Kidney (tissue), 14 donors: ENCODE measurements around the gene PRPF8. TPM values are rescaled to one million over a fixed set of nuclear protein-coding genes. Genes with fewer than 3 reads are reported as not detected.

Source experiments
- DNase-seq, 5 donors: peaks; one replicate each; pipeline ENCODE4 v3.0.0-alpha.2; 2013 to 2020
- FAIRE-seq: peaks from 2 replicates; lab custom pipeline; 2012; peaks lifted over from hg19 to GRCh38; lab: Jason Lieb, UNC
- H3K27ac ChIP-seq, 2 donors: one replicate each; pipeline ENCODE4 v1.7.0; 2013; ENCODE audit warnings: low read depth in 2 of 2, low read length in 2 of 2, inconsistent platforms in 1 of 2
- H3K27me3 ChIP-seq: one replicate; pipeline ENCODE4 v1.7.1; 2013; ENCODE audit warnings: low read length, inconsistent platforms; ENCODE audit not compliant: control insufficient read depth, insufficient read depth
- H3K36me3 ChIP-seq, 3 donors: one replicate each; pipeline versions ENCODE4 v1.7.0 to v1.7.1; 2013; ENCODE audit warnings: low read length in 3 of 3, control low read depth in 1 of 3, inconsistent platforms in 1 of 3; ENCODE audit not compliant: insufficient read depth in 3 of 3, control insufficient read depth in 2 of 3
- H3K4me1 ChIP-seq, 3 donors: one replicate each; pipeline versions ENCODE4 v1.7.0 to v1.7.1; 2013; ENCODE audit warnings: low read length in 3 of 3, inconsistent platforms in 1 of 3, low read depth in 1 of 3; ENCODE audit not compliant: control insufficient read depth in 2 of 3, insufficient read depth in 2 of 3
- H3K4me3 ChIP-seq, 3 donors: one replicate each; pipeline versions ENCODE4 v1.7.0 to v1.8.1; 2013; ENCODE audit warnings: low read length in 3 of 3, control low read depth in 1 of 3, inconsistent platforms in 1 of 3
- H3K9ac ChIP-seq, 3 donors: one replicate each; pipeline versions ENCODE4 v1.7.0 to v1.7.1; 2013; ENCODE audit warnings: low read length in 3 of 3, control low read depth in 1 of 3, inconsistent platforms in 1 of 3
- H3K9me3 ChIP-seq, 3 donors: one replicate each; pipeline versions ENCODE4 v1.7.0 to v1.7.1; 2013; ENCODE audit warnings: low read length in 3 of 3, control low read depth in 1 of 3, inconsistent platforms in 1 of 3; ENCODE audit not compliant: control insufficient read depth in 2 of 3, insufficient read depth in 1 of 3
- intact Hi-C: fragments of 100-400 bp; cut with DNase I; formaldehyde crosslinking; loops from one replicate; pipeline ENCODE4 v1.11.1; 2022
- polyA plus RNA-seq: library from polyadenylated mRNA; stranded (reverse); fragments of 350-450 nt; fragmentation: Illumina TruSeq; extraction: RNeasy Lipid Tissue Mini Kit (QIAGEN cat#74804); gene quantifications from one replicate; pipeline ENCODE4 v1.2.3, GENCODE V29; 2014; ENCODE audit warnings: low read depth, low replicate concordance; ENCODE audit not compliant: insufficient read depth
- total RNA-seq: library from RNA; stranded (reverse); fragmentation: NEBNext Ultra II Directional; extraction: Animal tissue kit (Norgen Biotek cat#: 25700); gene quantifications from one replicate; pipeline ENCODE4 v1.2.1, GENCODE V29; 2021
- TF ChIP-seq, protein P1 (sequence below): IDR thresholded peaks from 3 replicates; pipeline ENCODE4 v1.5.1; 2012; ENCODE audit warnings: mild to moderate bottlenecking, moderate library complexity, borderline replicate concordance; ENCODE audit not compliant: insufficient read depth; ENCODE audit errors: extremely low read depth
- donor health status: control.
- donor health status: control.
- donor health status: control.
- donor health status: control.
- donor health status: control.
- donor health status: DM: yes; HTN: yes; CAD: no.
- donor health status: Normal renal cell carcinoma (clear cell type).

The PRPF8 gene
- total and polyA plus RNA-seq, 2 donors from 2014 or later = 181 to 236 TPM

DNA sequence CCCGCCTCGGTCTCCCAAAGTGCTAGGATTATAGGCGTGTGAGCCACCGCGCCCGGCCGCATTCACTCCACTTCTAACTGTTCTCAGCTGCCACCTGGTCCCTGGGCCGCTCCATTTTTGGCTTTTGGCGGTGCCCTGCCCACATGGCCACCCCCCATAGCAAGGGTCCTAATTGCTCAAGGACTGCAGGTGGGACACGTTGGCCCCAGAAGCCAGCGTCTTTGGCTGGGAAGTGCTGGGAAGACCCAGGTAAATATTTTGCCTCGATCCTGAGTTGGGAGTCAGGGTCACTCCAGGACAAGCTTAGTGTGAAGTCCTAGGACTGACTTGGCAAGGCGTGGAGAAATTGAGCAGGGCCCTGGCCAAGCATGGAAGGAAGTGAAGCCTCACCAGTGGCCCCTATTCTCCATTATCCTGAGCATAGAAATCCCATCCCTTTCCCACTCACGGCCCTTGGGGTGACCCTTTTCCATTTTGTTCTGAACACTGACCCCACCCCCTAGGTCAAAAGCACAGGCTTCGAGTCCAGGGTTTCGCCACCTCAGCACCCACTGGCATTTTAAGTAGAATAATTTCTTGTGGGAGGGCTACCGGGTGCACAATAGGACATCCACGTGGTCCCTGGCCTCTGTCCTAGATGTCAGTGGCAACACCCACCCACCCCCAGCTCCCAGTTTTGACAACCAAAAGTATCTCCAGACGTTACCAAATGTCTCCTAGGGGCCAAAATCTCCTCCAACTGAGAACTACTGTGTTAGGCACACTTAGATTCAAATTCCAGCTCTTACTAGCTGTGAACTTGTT, 33.9 kb upstream of the PRPF8 start:
- Histone ChIP-seq H3K27ac (peak overlapping the region; percentile 78 to 100), H3K4me1 (peaks cover 2 to 26% (median 19%) of the 10 kb centered on the region in 3 donors), H3K9ac (peak overlapping the region in 1 of 3 donors; percentile 26), H3K36me3 (peaks cover 0 to 2% (median 2%) of the 10 kb centered on the region in 3 donors), H3K9me3 (no peaks in the 10 kb centered on the region), H3K4me3 (no peak overlapping the region), H3K27me3 (no peaks in the 10 kb centered on the region)
- TF ChIP-seq, protein P1, sequence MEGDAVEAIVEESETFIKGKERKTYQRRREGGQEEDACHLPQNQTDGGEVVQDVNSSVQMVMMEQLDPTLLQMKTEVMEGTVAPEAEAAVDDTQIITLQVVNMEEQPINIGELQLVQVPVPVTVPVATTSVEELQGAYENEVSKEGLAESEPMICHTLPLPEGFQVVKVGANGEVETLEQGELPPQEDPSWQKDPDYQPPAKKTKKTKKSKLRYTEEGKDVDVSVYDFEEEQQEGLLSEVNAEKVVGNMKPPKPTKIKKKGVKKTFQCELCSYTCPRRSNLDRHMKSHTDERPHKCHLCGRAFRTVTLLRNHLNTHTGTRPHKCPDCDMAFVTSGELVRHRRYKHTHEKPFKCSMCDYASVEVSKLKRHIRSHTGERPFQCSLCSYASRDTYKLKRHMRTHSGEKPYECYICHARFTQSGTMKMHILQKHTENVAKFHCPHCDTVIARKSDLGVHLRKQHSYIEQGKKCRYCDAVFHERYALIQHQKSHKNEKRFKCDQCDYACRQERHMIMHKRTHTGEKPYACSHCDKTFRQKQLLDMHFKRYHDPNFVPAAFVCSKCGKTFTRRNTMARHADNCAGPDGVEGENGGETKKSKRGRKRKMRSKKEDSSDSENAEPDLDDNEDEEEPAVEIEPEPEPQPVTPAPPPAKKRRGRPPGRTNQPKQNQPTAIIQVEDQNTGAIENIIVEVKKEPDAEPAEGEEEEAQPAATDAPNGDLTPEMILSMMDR = no peak
- DNase-seq (peak in 2 of 5 donors; percentile 65 to 84), FAIRE-seq (no peak)
- intact Hi-C loops = no loop called here

DNA sequence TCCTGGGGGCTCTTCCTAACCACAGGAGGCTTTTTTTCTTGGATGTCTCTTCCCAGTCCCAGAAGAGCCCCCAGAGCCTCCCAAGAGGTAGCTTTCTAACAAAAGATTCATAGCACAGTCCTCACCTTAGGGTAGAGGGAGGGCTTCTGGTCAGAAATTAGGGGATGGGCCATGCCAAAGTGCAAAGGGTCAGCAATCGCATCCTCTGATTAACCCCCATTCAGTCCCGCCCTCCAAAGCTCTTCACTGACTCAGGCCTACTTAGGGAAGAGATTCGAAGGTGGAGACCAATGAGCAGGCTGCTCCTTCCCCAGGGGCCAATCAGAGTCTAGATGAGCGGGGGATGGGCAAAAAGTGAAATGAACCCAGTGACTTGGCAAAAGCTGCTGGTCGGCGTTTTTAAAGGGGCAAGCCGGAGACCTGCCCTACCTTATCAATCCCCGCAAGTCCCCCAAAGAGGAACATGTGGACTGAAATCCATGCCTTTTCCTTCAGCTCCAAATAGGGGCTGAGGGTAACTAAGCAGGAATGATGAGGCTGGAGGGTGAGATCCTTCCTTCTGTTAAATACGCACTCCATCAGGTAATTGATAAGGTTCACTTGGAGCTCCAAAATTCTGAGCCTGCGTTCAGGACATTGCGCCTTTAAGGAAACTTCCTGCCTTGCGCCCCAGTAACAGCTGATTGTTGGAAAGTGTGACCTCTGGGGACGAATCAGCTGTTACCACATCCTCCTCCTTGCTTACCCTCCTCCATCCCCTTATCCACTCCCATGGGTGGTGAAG, 32.4 kb upstream of the PRPF8 start:
- H3K36me3 ChIP-seq = peaks cover 0 to 17% (median 15%) of the 10 kb centered on the region in 3 donors
- FAIRE-seq = peak; percentile 68

DNA sequence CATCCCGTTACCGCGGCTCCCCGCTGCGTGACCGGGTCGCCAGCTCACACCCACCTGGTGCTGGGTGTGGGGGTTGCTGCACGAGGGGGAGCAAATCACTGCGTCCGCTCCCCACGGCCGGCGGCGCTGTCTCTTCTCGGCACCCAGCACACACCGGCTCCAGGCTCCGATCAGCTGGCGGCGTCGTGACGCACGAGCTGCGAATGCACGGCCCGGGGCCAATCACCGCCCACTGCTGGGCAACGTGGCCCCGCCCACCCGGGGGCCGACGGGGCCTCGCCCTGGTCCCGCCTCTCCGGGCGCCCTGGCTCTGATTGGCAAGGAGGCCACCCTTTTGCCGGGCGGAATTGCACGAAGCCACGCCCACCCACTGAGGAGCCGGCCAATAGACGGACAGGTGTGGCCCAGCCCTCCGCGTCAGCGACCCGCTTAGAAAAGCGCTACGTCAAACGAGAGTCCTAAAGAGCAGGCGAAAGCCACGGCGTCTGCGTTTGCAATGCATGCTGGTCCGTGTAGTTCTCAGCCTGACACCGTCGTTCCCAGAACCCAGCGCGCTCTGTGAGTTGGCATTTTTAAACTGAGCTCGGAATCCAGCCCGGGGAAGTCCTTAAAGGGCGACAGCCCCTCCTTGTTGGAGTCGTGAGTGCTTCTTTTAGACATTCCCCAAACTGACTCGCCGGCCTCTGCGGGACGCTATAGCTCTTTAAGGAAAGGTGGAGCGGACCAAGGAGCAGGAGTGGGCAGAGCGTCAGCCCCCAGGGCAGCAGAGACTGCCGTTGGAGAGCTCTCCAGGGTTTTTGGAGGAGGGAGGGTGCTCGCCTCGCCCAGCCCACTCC, 31.6 kb upstream of the PRPF8 start:
- intact Hi-C loops = no loop called here
- H3K27ac ChIP-seq = peak overlapping the region; percentile 99 to 100
- peak overlapping the region; percentile 48 to 100 (median 95) for H3K9ac ChIP-seq
- FAIRE-seq = peak; percentile 98
- peaks cover 3 to 33% (median 29%) of the 10 kb centered on the region in 3 donors for H3K4me1 ChIP-seq
- peak overlapping the region; percentile 75 to 98 (median 82) for H3K4me3 ChIP-seq
- H3K9me3 ChIP-seq = no peaks in the 10 kb centered on the region
- TF ChIP-seq, protein P1 = peak; percentile 5
- DNase-seq = peak; percentile 100
- peaks cover 0 to 23% (median 15%) of the 10 kb centered on the region in 3 donors for H3K36me3 ChIP-seq
- no peaks in the 10 kb centered on the region for H3K27me3 ChIP-seq

More for the DNA sequence above, 32.4 kb upstream of the PRPF8 start:
- Histone ChIP-seq H3K4me3 (peak overlapping the region; percentile 75 to 98 (median 82)), H3K4me1 (peaks cover 3 to 33% (median 29%) of the 10 kb centered on the region in 3 donors), H3K9ac (peak overlapping the region; percentile 56 to 100 (median 95)), H3K9me3 (no peaks in the 10 kb centered on the region), H3K27ac (peak overlapping the region; percentile 99 to 100), H3K27me3 (no peaks in the 10 kb centered on the region)
- TF ChIP-seq, protein P1 = no peak
- peak; percentile 94 to 99 (median 95) for DNase-seq
- intact Hi-C loops = no loop called here
